Measurements from ENCODE around the gene PRIMA1. TPM values are rescaled to one million over a fixed set of nuclear protein-coding genes. Genes with fewer than 3 reads are reported as not detected.
"Not testable (repeated sequence)": the region's sequence is repeated elsewhere in the genome, so short reads cannot be mapped to it uniquely, and the experiment has no call there.

The PRIMA1 gene, protein sequence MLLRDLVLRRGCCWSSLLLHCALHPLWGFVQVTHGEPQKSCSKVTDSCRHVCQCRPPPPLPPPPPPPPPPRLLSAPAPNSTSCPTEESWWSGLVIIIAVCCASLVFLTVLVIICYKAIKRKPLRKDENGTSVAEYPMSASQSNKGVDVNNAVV
- total RNA-seq (2014; rRNA removed; shearing (Covaris generic)): not detected in 2 replicates

DNA sequence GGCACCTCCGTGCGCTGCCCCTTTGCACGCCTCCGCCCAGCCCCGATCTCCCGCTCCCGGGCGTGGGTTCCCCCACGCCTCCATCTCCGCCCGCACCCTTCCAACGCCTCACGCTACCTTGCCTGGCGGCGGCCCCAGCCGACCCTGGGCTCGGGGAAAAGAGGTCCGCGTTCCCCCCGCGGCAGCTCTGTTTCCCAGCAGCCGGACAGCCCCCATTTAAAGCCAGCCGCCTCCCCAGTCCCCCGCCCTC lies at the start of gene PRIMA1:
Gene PRIMA1, minus strand, starts transcription at position 193 of the 250 bp plus-strand sequence. CDS start 767 bp downstream, outside the sequence.
- DNase-seq (ENCODE audit: low spot score): no peak

DNA sequence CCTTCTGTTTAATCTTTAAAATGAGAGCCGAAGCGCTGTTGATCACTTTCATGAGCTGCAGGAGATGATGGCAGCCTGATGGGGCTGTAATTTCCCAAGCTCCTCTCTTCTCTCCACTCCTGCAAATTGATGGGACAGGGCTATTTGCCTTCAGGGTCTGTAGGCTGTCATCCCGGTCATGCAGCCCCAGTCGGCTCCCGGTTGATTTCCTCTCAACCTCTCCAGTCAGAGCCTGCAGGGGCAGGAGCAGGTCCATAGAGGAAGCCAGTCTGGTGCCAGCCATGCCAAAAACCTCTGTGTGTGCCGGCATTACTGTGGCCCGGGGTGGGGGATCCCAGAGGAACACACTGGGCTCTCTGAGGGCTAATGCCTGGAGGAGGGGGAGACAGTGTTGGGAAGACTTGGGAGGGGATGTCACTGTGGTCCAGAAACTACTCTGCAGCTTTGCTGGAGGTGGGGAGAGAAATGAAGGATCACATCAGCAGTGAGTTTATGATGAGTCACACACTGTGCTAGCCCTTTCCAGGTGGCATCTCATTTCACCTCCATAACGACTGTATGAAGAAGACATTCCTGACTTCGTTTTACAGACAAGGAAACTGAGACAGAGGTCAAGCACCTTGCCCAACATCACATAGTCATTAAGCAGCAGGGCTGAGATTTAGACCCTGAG lies 46.5 kb upstream of the PRIMA1 start:
- DNase-seq (ENCODE audit: low spot score): no peak

DNA sequence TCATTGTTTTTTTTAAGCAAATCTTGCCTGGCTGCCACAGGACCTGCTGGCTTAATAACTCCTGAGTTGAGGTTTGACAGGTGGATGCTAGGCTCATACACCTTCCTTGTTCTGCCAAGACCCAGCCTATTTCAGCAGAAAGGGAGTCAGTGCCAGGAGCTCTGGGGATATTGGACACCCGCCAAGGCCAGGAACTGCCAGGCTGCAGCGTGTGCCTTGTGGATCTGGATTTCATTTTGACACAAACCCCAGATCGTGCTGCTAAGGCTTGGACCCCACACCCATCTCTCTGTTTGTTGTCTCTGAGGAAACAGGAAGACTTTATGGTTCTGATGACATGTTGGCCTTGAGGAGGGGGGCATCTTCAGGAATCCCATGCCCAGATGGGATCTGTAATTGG lies 44.4 kb upstream of the PRIMA1 start:
- DNase-seq (ENCODE audit: low spot score): no peak

DNA sequence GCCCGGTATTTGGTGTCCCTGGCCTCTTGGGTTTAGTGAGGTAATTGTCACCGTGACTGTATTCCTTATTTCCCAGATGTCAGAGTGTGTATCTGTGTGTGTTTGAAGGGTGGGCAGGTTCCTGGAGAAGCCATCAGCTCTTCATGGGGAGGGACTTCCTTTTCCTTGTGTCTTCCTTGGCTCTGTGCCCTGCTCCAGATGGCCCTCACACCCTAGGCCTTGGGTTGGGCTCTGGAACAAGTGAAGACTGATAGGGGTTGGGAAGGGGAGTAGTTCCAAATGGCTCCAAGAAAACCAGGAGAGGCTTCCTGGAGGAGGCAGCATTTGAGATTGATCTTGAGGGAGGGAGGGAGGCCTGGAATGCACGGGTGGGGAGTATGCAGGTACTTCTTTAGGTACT lies 43.8 kb upstream of the PRIMA1 start:
- no peak for DNase-seq (ENCODE audit: low spot score)

GRCh38 chr14:93830753-93831461 lies 42.6 kb upstream of the PRIMA1 start:
- no peak for DNase-seq (ENCODE audit: low spot score)

GRCh38 chr14:93829839-93830481 lies 41.7 kb upstream of the PRIMA1 start:
- no peak for DNase-seq (ENCODE audit: low spot score)

GRCh38 chr14:93825235-93825553 lies 36.9 kb upstream of the PRIMA1 start:
- DNase-seq (ENCODE audit: low spot score): no peak

GRCh38 chr14:93824518-93825234 lies 36.4 kb upstream of the PRIMA1 start:
- no peak for DNase-seq (ENCODE audit: low spot score)

GRCh38 chr14:93824076-93824475 lies 35.8 kb upstream of the PRIMA1 start:
- no peak for DNase-seq (ENCODE audit: low spot score)

DNA sequence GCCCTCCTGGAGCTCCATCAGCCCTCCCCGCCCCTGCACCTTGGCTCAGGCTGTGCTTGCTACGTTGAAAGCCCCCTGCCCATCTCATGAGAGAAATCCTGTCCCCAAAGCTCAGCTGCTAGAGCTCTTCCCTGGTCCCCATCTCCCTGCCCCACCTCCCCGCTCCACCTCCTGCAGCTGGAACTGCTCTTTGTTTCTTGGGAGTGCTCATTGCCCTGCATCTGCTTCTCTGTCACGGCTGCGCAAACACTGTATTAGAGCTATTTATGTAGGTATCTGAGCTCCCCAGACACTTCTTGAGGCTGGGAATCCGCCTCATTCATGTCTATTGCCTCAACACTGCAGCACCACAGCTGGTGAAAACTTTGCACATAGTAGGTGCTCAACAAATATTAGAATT lies 32.8 kb upstream of the PRIMA1 start:
- DNase-seq (ENCODE audit: low spot score): no peak

DNA sequence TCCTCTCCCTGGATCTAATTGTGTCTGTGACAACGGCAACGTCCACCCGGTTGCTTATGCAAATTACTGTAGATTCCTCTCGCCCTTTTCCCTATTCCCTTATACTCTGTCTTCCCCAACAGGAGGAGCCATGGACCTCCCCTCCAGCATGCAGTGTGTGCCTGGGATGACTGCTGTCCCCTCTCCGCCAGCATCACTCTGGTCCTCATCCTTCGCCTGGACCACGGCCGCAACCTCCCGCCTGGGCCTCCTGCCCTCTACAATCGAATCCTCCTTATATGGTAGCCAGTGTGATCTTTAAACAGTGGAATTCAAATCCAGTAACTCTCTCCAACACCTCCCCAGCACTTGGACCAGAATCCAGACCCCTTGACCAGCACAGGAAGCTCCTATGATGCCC lies 30.6 kb upstream of the PRIMA1 start:
- DNase-seq (ENCODE audit: low spot score): no peak

GRCh38 chr14:93811676-93812075 lies 23.4 kb upstream of the PRIMA1 start:
- no peak for DNase-seq (ENCODE audit: low spot score)

GRCh38 chr14:93811020-93811419 lies 22.7 kb upstream of the PRIMA1 start:
- DNase-seq (ENCODE audit: low spot score): no peak

DNA sequence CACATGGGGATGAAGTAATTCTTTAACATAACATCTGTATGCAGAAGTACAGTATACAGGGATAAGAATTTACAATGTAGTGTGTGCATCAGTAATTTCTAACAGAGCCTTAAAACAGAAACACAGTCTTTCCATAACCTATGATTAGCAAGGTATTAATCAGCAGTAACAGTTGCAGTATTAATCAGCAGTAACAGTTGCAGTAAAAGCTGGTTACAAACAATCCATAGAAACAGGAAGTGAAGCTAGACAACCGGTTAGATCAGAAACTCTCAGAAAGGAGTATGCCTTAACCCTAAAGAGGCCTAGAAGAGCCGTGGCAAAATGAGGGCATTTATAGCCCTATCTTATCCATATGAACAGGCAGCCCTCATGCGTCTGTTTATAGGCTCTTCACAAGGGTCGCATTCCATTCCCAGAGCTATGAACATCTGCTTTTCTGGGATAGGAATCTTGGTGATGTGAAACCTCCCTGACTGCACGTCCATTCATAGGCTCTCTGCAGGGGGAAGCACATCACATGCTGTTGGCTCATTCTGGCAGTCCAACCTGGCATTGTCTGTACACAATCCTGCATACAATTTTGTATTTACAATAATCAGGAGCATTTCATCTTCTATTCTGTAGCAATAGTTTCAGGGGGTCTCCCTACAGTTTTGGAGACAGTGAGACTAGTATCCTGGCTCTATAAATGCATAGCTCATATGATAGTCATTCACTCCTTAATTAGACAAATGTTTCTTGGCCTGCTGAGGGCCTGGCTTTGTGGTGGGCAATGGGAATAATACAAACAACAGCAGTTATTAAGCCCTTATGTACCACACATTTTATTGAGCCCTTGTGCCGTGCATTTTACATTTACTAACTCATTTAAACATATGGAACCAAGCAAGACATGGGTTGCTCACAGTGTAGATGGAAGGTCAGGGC lies 21.5 kb upstream of the PRIMA1 start:
- DNase-seq (ENCODE audit: low spot score): not testable (repeated sequence)

- no peak for DNase-seq (ENCODE audit: low spot score)
Measured at GRCh38 chr14:93804654-93805053, 16.4 kb upstream of the PRIMA1 start.

DNA sequence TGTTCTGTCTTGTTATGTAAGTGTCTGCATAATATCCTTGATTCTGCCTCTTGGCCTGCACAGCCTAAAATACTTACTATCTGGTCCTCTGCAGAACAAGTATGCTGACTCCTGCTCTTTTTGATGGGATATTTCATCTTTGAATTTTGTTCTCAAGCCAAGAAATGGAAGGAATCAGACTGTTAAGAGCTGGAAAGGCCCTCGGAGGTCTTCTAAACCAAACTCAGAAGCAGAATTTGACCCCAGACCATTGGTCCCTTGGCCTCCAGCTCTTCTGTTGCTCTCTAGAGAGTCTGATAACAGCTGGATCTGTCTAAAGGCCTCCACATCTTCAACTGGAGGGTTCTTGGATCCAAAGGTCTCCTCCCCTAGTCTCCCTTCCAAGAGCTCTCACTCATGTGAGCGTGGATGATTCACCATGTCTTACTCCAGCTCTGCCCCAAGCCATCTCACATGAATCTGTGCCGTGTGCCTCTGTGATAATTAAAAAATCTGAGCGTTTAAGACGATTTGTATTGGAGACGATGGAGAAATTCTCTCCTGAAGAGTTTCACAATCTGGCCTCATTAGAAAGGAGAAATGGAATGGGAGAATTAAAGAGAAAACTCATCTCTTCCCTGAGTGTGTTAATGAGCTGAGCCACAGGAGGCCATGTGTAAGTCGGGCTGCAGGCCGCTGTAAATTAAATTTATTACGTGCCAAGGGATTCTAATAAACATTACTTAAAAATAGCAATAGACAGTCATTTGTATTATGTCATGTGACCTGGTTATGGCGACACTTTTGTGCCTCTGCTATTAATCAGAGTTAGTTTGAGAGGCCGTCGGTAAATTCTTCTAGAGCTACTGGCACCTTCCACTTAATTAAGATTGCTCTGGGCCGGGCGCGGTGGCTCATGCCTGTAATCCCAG lies 15.4 kb upstream of the PRIMA1 start:
- no peak for DNase-seq (ENCODE audit: low spot score)

DNA sequence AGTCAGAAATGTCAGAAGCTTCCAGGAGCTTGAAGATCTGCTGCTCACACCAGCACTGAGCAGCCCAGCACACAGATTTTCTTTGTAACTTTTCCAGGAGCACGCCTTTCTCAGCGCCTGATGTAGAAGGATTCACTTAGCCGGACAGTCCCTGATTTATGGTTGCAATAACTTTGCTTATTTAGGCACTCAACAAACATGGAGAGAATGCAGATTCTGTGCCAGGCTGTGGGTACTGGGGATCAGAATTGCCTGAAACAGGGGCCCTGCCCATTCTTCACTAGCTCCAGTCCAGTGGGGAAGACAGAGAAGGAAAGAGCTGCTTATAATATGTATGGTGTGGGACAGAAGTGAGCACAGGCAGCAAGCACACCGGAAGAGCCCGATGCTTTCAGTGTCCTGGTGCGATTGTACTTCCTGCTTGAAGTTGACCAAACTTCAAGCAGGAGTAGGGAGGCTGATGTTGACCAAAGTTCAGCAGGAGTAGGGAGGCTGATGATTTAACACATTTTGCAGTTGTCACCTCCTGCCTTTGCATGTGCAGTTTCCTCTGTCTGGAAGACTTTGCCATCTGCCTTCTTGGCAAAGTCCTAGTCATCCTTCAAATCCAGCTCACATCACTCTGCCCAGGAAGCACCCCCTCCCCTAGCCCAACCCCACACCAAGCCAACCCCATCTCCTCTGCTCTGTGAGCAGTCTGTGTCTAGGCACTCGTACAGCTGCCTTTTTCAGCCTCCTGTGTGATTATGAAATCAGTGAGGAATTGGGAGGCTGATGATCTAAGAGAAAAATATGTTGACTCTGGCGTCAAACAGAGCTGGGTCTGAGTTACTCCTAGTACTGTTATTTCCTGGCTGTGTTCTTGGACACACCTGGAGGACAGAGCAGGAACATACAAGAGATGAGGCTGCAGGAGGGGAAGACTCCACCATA lies 12.0 kb upstream of the PRIMA1 start:
- no peak for DNase-seq (ENCODE audit: low spot score)

- DNase-seq (ENCODE audit: low spot score): no peak
Measured at GRCh38 chr14:93799617-93799988, 11.3 kb upstream of the PRIMA1 start.

- no peak for DNase-seq (ENCODE audit: low spot score)
Measured at GRCh38 chr14:93797536-93797935, 9.3 kb upstream of the PRIMA1 start.
